ENCODE measurements around the gene ZC3H7B.

The ZC3H7B gene

DNA sequence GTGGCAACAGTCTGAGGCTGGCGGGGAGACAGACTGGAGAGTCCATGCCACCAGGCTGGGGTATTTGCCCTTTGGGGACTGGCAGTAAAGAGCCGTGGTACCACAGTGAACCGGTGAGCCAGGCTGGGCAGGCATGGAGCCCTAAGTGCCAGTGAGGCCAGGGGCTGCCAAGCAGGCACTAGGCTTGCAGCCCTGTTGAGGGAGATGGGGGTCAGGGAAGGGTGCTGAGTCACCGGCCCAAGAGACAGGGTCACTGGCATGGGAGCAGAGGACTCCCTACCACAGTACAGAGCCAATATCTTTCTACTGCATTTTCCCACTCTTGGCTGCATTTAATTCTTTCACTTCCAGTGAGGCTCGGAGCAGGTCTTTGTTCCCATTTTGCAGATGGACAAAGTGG lies 49.7 kb downstream of the ZC3H7B start:
- no peaks in the 10 kb centered on the region for H3K9me3 ChIP-seq (ENCODE audit: low read length)
- no peaks in the 10 kb centered on the region for H3K27me3 ChIP-seq (ENCODE audit: insufficient read depth, low read length)
- TF ChIP-seq EZH2 (IDR thresholded peaks at IDR 0.05; ENCODE audit: borderline replicate concordance, low read length) = no peak
- TF ChIP-seq, protein P1, sequence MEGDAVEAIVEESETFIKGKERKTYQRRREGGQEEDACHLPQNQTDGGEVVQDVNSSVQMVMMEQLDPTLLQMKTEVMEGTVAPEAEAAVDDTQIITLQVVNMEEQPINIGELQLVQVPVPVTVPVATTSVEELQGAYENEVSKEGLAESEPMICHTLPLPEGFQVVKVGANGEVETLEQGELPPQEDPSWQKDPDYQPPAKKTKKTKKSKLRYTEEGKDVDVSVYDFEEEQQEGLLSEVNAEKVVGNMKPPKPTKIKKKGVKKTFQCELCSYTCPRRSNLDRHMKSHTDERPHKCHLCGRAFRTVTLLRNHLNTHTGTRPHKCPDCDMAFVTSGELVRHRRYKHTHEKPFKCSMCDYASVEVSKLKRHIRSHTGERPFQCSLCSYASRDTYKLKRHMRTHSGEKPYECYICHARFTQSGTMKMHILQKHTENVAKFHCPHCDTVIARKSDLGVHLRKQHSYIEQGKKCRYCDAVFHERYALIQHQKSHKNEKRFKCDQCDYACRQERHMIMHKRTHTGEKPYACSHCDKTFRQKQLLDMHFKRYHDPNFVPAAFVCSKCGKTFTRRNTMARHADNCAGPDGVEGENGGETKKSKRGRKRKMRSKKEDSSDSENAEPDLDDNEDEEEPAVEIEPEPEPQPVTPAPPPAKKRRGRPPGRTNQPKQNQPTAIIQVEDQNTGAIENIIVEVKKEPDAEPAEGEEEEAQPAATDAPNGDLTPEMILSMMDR (IDR thresholded peaks at IDR 0.05; ENCODE audit: low read length) = no peak
- no peaks in the 10 kb centered on the region for H3K79me2 ChIP-seq (ENCODE audit: insufficient read depth, low read length)
- no peak overlapping the region for H3K9ac ChIP-seq (ENCODE audit: low read length)
- H4K20me1 ChIP-seq (ENCODE audit: insufficient read depth, low read length) = no peaks in the 10 kb centered on the region
- H2AFZ ChIP-seq (ENCODE audit: low read length) = no peak overlapping the region
- H3K4me2 ChIP-seq (ENCODE audit: low read length) = no peak overlapping the region
- H3K4me3 ChIP-seq (ENCODE audit: low read depth, low read length, poor library complexity, severe bottlenecking) = no peak overlapping the region
- no peaks in the 10 kb centered on the region for H3F3A ChIP-seq (ENCODE audit: insufficient read depth, low read length)
- no peaks in the 10 kb centered on the region for H3K4me1 ChIP-seq (ENCODE audit: insufficient read depth, low read length, severe bottlenecking)
- H3K36me3 ChIP-seq (ENCODE audit: insufficient read depth, low read length) = peaks cover 73% of the 10 kb centered on the region
- no peak overlapping the region for H3K27ac ChIP-seq (ENCODE audit: low read depth, low read length, poor library complexity, severe bottlenecking)
- no peaks in the 10 kb centered on the region for H3K9me2 ChIP-seq (ENCODE audit: low read depth, low read length)

DNA sequence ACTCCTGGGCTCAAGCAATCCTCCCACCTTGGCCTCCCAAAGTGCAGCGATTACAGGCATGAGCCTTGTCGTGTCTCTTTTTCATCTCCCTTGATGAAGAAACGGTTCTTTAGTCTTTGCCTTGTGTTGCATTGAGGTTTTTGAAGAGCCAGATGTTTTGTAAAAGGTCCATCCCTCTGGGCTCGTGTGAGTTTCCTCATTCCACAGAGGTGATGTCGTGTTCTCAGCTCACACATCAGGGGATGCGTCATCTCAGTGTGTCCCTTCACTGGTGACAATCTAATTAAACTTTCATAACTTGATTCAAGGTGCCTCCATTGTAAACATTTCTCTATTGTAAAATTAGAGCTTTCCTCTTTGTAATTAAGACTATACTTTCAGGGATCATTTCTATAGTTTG lies 50.7 kb downstream of the ZC3H7B start:
- TF ChIP-seq, protein P1 (IDR thresholded peaks at IDR 0.05; ENCODE audit: low read length) = no peak
- no peak for TF ChIP-seq EZH2 (IDR thresholded peaks at IDR 0.05; ENCODE audit: borderline replicate concordance, low read length)
- Histone ChIP-seq H3K4me3 (ENCODE audit: low read depth, low read length, poor library complexity, severe bottlenecking) (no peak overlapping the region), H3K27ac (ENCODE audit: low read depth, low read length, poor library complexity, severe bottlenecking) (no peak overlapping the region), H3K4me1 (ENCODE audit: insufficient read depth, low read length, severe bottlenecking) (no peaks in the 10 kb centered on the region), H3K79me2 (ENCODE audit: insufficient read depth, low read length) (no peaks in the 10 kb centered on the region), H3K9me2 (ENCODE audit: low read depth, low read length) (no peaks in the 10 kb centered on the region), H3F3A (ENCODE audit: insufficient read depth, low read length) (no peaks in the 10 kb centered on the region), H3K9me3 (ENCODE audit: low read length) (no peaks in the 10 kb centered on the region), H2AFZ (ENCODE audit: low read length) (no peak overlapping the region), H4K20me1 (ENCODE audit: insufficient read depth, low read length) (no peaks in the 10 kb centered on the region), H3K9ac (ENCODE audit: low read length) (no peak overlapping the region), H3K36me3 (ENCODE audit: insufficient read depth, low read length) (peaks cover 74% of the 10 kb centered on the region), H3K4me2 (ENCODE audit: low read length) (no peak overlapping the region), H3K27me3 (ENCODE audit: insufficient read depth, low read length) (no peaks in the 10 kb centered on the region)

DNA sequence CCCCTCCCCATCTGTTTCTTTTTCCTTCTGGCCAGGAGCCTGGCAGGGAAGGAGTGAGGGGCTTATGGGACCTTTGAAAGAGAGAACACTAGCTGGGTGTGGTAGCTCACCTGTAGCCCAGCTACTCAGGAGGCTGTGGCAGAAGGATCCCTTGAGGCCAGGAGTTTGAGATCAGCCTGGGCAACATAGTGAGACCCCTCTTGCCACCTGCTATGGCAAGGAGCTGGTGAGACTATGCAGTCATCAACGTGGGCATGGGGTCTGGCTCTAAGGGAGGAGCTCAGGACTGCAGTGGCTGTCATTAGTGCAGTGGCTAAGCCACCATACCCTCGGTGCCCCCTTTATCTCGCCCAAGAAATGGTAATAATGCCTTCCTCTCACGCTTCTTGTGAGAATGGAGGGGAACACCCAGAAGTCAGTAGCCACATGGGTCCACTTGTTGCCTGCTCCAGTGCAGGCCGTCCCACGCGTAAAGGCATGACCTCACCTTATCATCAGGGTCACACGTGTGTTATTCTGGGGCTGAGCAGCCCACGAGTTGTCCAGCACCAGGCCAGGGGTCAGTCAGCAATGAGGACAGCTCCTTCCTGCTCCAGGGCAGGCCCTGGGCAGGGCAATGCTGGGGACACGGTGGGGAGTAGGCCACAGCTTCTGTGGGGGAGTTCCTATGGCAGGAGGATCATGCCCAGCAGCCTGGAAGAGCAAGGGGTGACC lies 52.7 kb downstream of the ZC3H7B start:
- Histone ChIP-seq H3K9me3 (ENCODE audit: low read length) (no peaks in the 10 kb centered on the region), H3K9ac (ENCODE audit: low read length) (no peak overlapping the region), H4K20me1 (ENCODE audit: insufficient read depth, low read length) (no peaks in the 10 kb centered on the region), H3K4me3 (ENCODE audit: low read depth, low read length, poor library complexity, severe bottlenecking) (no peak overlapping the region), H3K9me2 (ENCODE audit: low read depth, low read length) (no peaks in the 10 kb centered on the region), H3K4me1 (ENCODE audit: insufficient read depth, low read length, severe bottlenecking) (no peaks in the 10 kb centered on the region), H2AFZ (ENCODE audit: low read length) (no peak overlapping the region), H3K27me3 (ENCODE audit: insufficient read depth, low read length) (no peaks in the 10 kb centered on the region), H3F3A (ENCODE audit: insufficient read depth, low read length) (no peaks in the 10 kb centered on the region), H3K79me2 (ENCODE audit: insufficient read depth, low read length) (no peaks in the 10 kb centered on the region), H3K36me3 (ENCODE audit: insufficient read depth, low read length) (peaks cover 58% of the 10 kb centered on the region), H3K4me2 (ENCODE audit: low read length) (no peak overlapping the region), H3K27ac (ENCODE audit: low read depth, low read length, poor library complexity, severe bottlenecking) (no peak overlapping the region)
- TF ChIP-seq, protein P1 (IDR thresholded peaks at IDR 0.05; ENCODE audit: low read length) = no peak
- no peak for TF ChIP-seq EZH2 (IDR thresholded peaks at IDR 0.05; ENCODE audit: borderline replicate concordance, low read length)

Measured in OCI-LY1 (cell line).